HG03521 (cell line): ENCODE results near the gene NTPCR.

Experiments used
- ATAC-seq: cut with Tn5 transposase; IDR thresholded peaks from one replicate; pipeline ENCODE4 v1.9.1; 2021; ENCODE audit warnings: mild to moderate bottlenecking, moderate library complexity; ENCODE audit not compliant: unreplicated experiment

The NTPCR gene

GRCh38 chr1:233005156-233005555 lies 54.7 kb downstream of the NTPCR start:
- no peak for ATAC-seq

- ATAC-seq, result no peak
These were observed 55.3 kb downstream of the NTPCR start for GRCh38 chr1:233005703-233006102.

- ATAC-seq, result no peak
These were observed 55.7 kb downstream of the NTPCR start for GRCh38 chr1:233006108-233006507.

- ATAC-seq, result no peak
These were observed 56.1 kb downstream of the NTPCR start for GRCh38 chr1:233006541-233006973.

- ATAC-seq, result no peak
These were observed 59.7 kb downstream of the NTPCR start for GRCh38 chr1:233010146-233010545.

GRCh38 chr1:233012021-233012420 lies 61.6 kb downstream of the NTPCR start:
- ATAC-seq, result no peak

- ATAC-seq, result no peak
These were observed 65.6 kb downstream of the NTPCR start for GRCh38 chr1:233015965-233016364.

- ATAC-seq, result no peak
These were observed 66.4 kb downstream of the NTPCR start for GRCh38 chr1:233016798-233017197.

GRCh38 chr1:233019083-233019482 lies 68.7 kb downstream of the NTPCR start:
- ATAC-seq, result no peak

- no peak for ATAC-seq
These were observed 69.4 kb downstream of the NTPCR start for GRCh38 chr1:233019778-233020325.

- ATAC-seq, result no peak
These were observed 70.0 kb downstream of the NTPCR start for GRCh38 chr1:233020426-233020825.

- ATAC-seq, result no peak
These were observed 71.8 kb downstream of the NTPCR start for GRCh38 chr1:233022246-233022645.

- ATAC-seq, result no peak
These were observed 73.8 kb downstream of the NTPCR start for GRCh38 chr1:233024199-233024598.

- ATAC-seq, result no peak
These were observed 74.7 kb downstream of the NTPCR start for GRCh38 chr1:233025157-233025556.

GRCh38 chr1:233025567-233025966 lies 75.2 kb downstream of the NTPCR start:
- no peak for ATAC-seq

- no peak for ATAC-seq
These were observed 76.6 kb downstream of the NTPCR start for GRCh38 chr1:233027046-233027445.

GRCh38 chr1:233031521-233031920 lies 81.1 kb downstream of the NTPCR start:
- ATAC-seq, result no peak

GRCh38 chr1:233032916-233033315 lies 82.5 kb downstream of the NTPCR start:
- no peak for ATAC-seq

GRCh38 chr1:233033361-233033760 lies 83.0 kb downstream of the NTPCR start:
- no peak for ATAC-seq
